GM12878 (cell line): ENCODE results near the gene LTBP3. TPM values are rescaled to one million over a fixed set of nuclear protein-coding genes. Genes with fewer than 3 reads are reported as not detected.

Experiments
- ATAC-seq: fragments of 200-7000 bp; cut with Tn5 transposase; 3 replicates; pipeline ENCODE4 v1.9.1; 2020; ENCODE audit warnings: mild to moderate bottlenecking, moderate library complexity
- BruUV-seq: library from RNA; stranded (reverse); fragments of 400-500 nt; replicated peaks from 2 replicates; lab custom pipeline; 2021; lab: Mats Ljungman, UMichigan
- CTCF ChIA-PET: fragments of 300-600 bp; sonication (Branson Sonifier 250); formaldehyde crosslinking; extraction: SDS; loops from one replicate; lab custom pipeline; 2021; ENCODE audit warnings: inconsistent platforms; lab: Yijun Ruan, JAX
- POLR2A ChIA-PET: fragments of 350-600 bp; formaldehyde crosslinking; extraction: SDS; loops from one replicate; lab custom pipeline; 2021; ENCODE audit warnings: inconsistent platforms; lab: Charles Lee
- RAD21 ChIA-PET: fragments of 300-600 bp; sonication (Branson Sonifier 250); formaldehyde crosslinking; loops from one replicate; lab custom pipeline; 2023; ENCODE audit warnings: antibody characterized with exemption; ENCODE audit not compliant: unreplicated experiment; lab: Charles Lee
- SMC1A ChIA-PET: fragments of 300-600 bp; sonication (Branson Sonifier 250); formaldehyde crosslinking; loops from one replicate; lab custom pipeline; 2023; ENCODE audit not compliant: unreplicated experiment, uncharacterized antibody; lab: Charles Lee
- DNase-seq: peaks from one replicate; pipeline ENCODE4 v3.0.0-alpha.2; 2011; ENCODE audit warnings: low read depth, low spot score
- FAIRE-seq: peaks from 3 replicates; lab custom pipeline; 2011; peaks lifted over from hg19 to GRCh38; lab: Jason Lieb, UNC
- H2AFZ ChIP-seq: 2 replicates; pipeline ENCODE4 v1.6.0; 2011; ENCODE audit warnings: low read depth, low read length, control low read depth; ENCODE audit not compliant: control insufficient read depth
- H3K27ac ChIP-seq: 2 replicates; pipeline ENCODE4 v1.5.1; 2011; ENCODE audit warnings: control low read depth; ENCODE audit not compliant: control insufficient read depth, insufficient read depth
- H3K27me3 ChIP-seq, 2 experiments: replicated peaks in 1 of 2; 2 replicates each; pipeline versions ENCODE4 v1.6.0 to v1.6.1; 2011; ENCODE audit warnings: low read length in 1 of 2; ENCODE audit not compliant: control insufficient read depth in 2 of 2, insufficient read depth in 2 of 2
- H3K36me3 ChIP-seq, 2 experiments: 2 replicates each; pipeline ENCODE4 v1.5.1; 2011; ENCODE audit warnings: low read length in 1 of 2; ENCODE audit not compliant: control insufficient read depth in 2 of 2, insufficient read depth in 2 of 2
- H3K4me1 ChIP-seq: 2 replicates; pipeline ENCODE4 v1.6.1; 2011; ENCODE audit warnings: mild to moderate bottlenecking, low read length, moderate library complexity, mixed read lengths; ENCODE audit not compliant: control insufficient read depth, insufficient read depth
- H3K4me2 ChIP-seq: 2 replicates; pipeline ENCODE4 v1.6.0; 2011; ENCODE audit warnings: control low read depth; ENCODE audit not compliant: control insufficient read depth, insufficient read depth
- H3K4me3 ChIP-seq: fragments of 200-600 bp; sonication (generic); 2 replicates; pipeline ENCODE4 v1.5.1; 2016
- H3K79me2 ChIP-seq: 2 replicates; pipeline ENCODE4 v1.6.0; 2011; ENCODE audit warnings: low read length; ENCODE audit not compliant: control insufficient read depth, insufficient read depth
- H3K9ac ChIP-seq: 2 replicates; pipeline ENCODE4 v1.8.0; 2011; ENCODE audit warnings: low read length, control low read depth, mixed read lengths; ENCODE audit not compliant: control insufficient read depth, insufficient read depth
- H3K9me3 ChIP-seq: replicated peaks from 3 replicates; pipeline ENCODE4 v1.5.1; 2011; ENCODE audit warnings: mild to moderate bottlenecking, low read length; ENCODE audit not compliant: control insufficient read depth, insufficient read depth
- H4K20me1 ChIP-seq: 2 replicates; pipeline ENCODE4 v1.6.0; 2011; ENCODE audit not compliant: control insufficient read depth, insufficient read depth
- ASH2L ChIP-seq: fragments of 300-600, 200-600 bp; sonication (generic); IDR thresholded peaks from 2 replicates; pipeline ENCODE4 v1.6.1; 2017; ENCODE audit warnings: low read depth, mild to moderate bottlenecking, borderline replicate concordance
- HCFC1 ChIP-seq: fragments of 150-350 bp; IDR thresholded peaks from 2 replicates; pipeline ENCODE4 v1.6.1; 2014; ENCODE audit warnings: low read length
- HDAC2 ChIP-seq: fragments of 200-600 bp; sonication (generic); IDR thresholded peaks from 2 replicates; pipeline ENCODE4 v1.6.1; 2017
- IKZF1 ChIP-seq: fragments of 450-650 bp; conservative IDR thresholded peaks from 2 replicates; pipeline ENCODE4 v1.6.1; 2017; ENCODE audit warnings: antibody characterized with exemption, mild to moderate bottlenecking
- MTA3 ChIP-seq: IDR thresholded peaks from 2 replicates; pipeline ENCODE4 v1.6.1; 2012; ENCODE audit warnings: low read length, inconsistent platforms, borderline replicate concordance
- PAX5 ChIP-seq: IDR thresholded peaks from 2 replicates; pipeline ENCODE4 v1.6.1; 2011; ENCODE audit warnings: low read depth, low read length, borderline replicate concordance
- RAD21 ChIP-seq: IDR thresholded peaks from 2 replicates; pipeline ENCODE4 v1.6.1; 2011; ENCODE audit warnings: mild to moderate bottlenecking, low read depth, low read length, moderate library complexity; ENCODE audit not compliant: insufficient read depth
- SMC3 ChIP-seq: IDR thresholded peaks from 2 replicates; pipeline ENCODE4 v1.6.1; 2011; ENCODE audit warnings: low read length, improper control_type of control experiment, borderline replicate concordance
- WGBS: methylation state at CpG from one replicate; pipeline ENCODE4 v1.1.6; 2016; ENCODE audit warnings: low lambda C conversion rate; ENCODE audit not compliant: insufficient replicate concordance, insufficient coverage; ENCODE audit errors: missing lambda C conversion rate; 5-methylcytosine and 5-hydroxymethylcytosine counted together
- in situ Hi-C: fragments of 300-500 bp; cut with MboI; formaldehyde crosslinking; loops from 9 replicates; pipeline ENCODE4 v1.14.3; 2018; ENCODE audit warnings: mixed read lengths
- intact Hi-C: fragments of 100-400 bp; cut with micrococcal nuclease; formaldehyde crosslinking; loops from one replicate; pipeline ENCODE4 v1.14.2; 2022; ENCODE audit not compliant: unreplicated experiment
- polyA plus RNA-seq, 11 experiments: library from polyadenylated mRNA; depleted of rRNA in 4 of 11; unstranded in 6 of 11; stranded (reverse) in 5 of 11; fragments of >200 nt; fragmentation: Nextera tagmentation in 4 of 11; fragmentation: Illumina TruSeq in 1 of 11; extraction: Ambion mirVana in 4 of 11; extraction: Trizol in 1 of 11; gene quantifications; 1 replicate in 1 of 11; 2 replicates in 10 of 11; pipeline versions ENCODE4 v1.2.1 to v1.2.3, GENCODE V29; 2011 to 2016; ENCODE audit warnings: inconsistent platforms in 2 of 11, missing spikeins in 2 of 11, low read depth in 1 of 11
- total RNA-seq, 4 experiments: library from RNA; depleted of rRNA in 3 of 4; stranded (reverse); fragments of >200 nt in 3 of 4; fragmentation: Illumina TruSeq in 1 of 4; extraction: Trizol in 1 of 4; gene quantifications; 2 replicates each; pipeline versions ENCODE4 v1.2.1 to v1.2.3, GENCODE V29; 2013 to 2021
- TF ChIP-seq, protein P1 (sequence below): IDR thresholded peaks from 2 replicates; pipeline ENCODE4 v1.6.1; 2011; ENCODE audit warnings: borderline replicate concordance, low read depth, mild to moderate bottlenecking, moderate library complexity, mixed read lengths, low read length; ENCODE audit not compliant: insufficient read depth; ENCODE audit errors: extremely low read length
- TF ChIP-seq, protein P2 (sequence below): fragments of 450-650 bp; formaldehyde crosslinking; IDR thresholded peaks from 2 replicates; pipeline ENCODE4 v1.4.0; 2020; ENCODE audit warnings: mild to moderate bottlenecking, moderate library complexity

The LTBP3 gene
- total and polyA plus RNA-seq, 10 of the 15 experiments (the other 5 are each of a cell fraction or from before 2014, with no cell fraction given), result 2.2 to 12.2 (median 6.2) TPM; not detected in 2

DNA sequence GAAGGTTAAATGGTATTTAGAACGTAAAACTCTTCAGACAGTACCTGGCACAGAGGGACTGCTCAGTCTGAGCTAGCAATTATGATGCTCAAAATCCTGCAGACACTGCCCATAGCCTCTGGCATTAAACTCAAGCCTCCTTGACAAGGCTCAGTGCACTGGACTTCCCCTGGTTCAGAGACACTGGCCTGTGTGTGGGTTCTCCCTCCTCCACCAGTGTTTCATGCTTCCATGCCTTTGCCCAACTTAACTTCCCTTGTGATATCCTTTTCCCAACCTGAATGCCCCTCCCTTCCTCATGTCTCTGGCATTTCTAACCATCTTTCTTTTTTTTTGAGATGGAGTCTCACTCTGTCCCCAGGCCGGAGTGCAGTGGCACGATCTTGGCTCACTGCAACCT is 9.1 kb downstream of the LTBP3 start:
- in situ Hi-C loops (no loop called here), intact Hi-C loops (no loop called here)
- no peak for ATAC-seq
- peaks cover 24% of the 10 kb centered on the region for H3K4me1 ChIP-seq
- no TSS peak for BruUV-seq
- no peak for TF ChIP-seq RAD21
- TF ChIP-seq IKZF1, result 0 out of 2 replicates have a peak, but pooled peaks have one; percentile 23
- TF ChIP-seq PAX5, result 0 out of 2 replicates have a peak, but pooled peaks have one; percentile 6
- H3K79me2 ChIP-seq, result no peaks in the 10 kb centered on the region
- 62% methylated on average over 3 of the region's 3 CpGs for WGBS
- CTCF ChIA-PET, result interaction anchor here (0.9 to 4.7 kb wide), 3 partner anchors 8 to 231 kb away, joined by 3 to 29 read pairs (median 3); no protein-coding TSS in a partner anchor
- POLR2A ChIA-PET, result interaction anchor here (0.6 to 1.1 kb wide), 2 partner anchors 16 to 27 kb away, joined by 3 read pairs; partner anchors contain the start of gene EHBP1L1
- no peaks in the 10 kb centered on the region for H3K9me3 ChIP-seq
- peak; percentile 27 for FAIRE-seq
- no peaks in the 10 kb centered on the region for H3K27me3 ChIP-seq
- no peak overlapping the region for H3K4me2 ChIP-seq
- no peak for DNase-seq
- RAD21 ChIA-PET, result interaction anchor here (1.6 kb wide), 1 partner anchor 8 kb away, joined by 5 read pairs; no protein-coding TSS in a partner anchor
- no peak overlapping the region for H3K9ac ChIP-seq
- H3K4me3 ChIP-seq, result no peak overlapping the region
- no peak overlapping the region for H2AFZ ChIP-seq
- H4K20me1 ChIP-seq, result no peaks in the 10 kb centered on the region
- H3K36me3 ChIP-seq, result no peaks in the 10 kb centered on the region
- SMC1A ChIA-PET, result no interaction called here
- H3K27ac ChIP-seq, result no peak overlapping the region

DNA sequence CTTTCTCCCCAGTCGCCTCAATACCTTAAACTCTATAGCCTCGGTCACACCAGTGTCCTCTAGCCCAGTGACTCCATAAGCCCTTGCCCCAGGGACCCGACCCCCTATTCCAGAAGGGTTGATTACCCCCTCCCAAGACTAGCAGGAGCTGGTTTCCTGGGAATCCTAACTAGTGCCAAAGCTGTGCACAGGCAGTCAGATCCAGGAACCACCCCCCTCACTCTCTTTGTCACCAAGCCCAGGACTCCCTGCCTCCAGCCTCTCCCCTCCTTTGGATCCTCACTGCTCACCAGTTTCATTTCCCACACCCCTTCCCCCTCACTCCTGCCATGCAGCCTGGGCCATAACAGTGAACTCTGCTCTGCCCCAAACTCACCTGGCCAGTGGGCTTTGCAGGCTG is 9.8 kb downstream of the LTBP3 start:
- H3K4me2 ChIP-seq, result no peak overlapping the region
- no peak for DNase-seq
- ChIA-PET CTCF (interaction anchor here (1.2 to 4.7 kb wide), 2 partner anchors 7 to 41 kb away, joined by 3 to 29 read pairs; no protein-coding TSS in a partner anchor), POLR2A (interaction anchor here (0.6 kb wide), 1 partner anchor 14 kb away, joined by 8 read pairs; no protein-coding TSS in a partner anchor), SMC1A (no interaction called here), RAD21 (interaction anchor here (1.6 kb wide), 1 partner anchor 8 kb away, joined by 5 read pairs; no protein-coding TSS in a partner anchor)
- no TSS peak for BruUV-seq
- 19% methylated on average over 3 of the region's 3 CpGs for WGBS
- intact Hi-C loops (no loop called here), in situ Hi-C loops (no loop called here)
- FAIRE-seq, result no peak
- H3K9me3 ChIP-seq, result no peaks in the 10 kb centered on the region
- H3K79me2 ChIP-seq, result no peaks in the 10 kb centered on the region
- no peaks in the 10 kb centered on the region for H3K36me3 ChIP-seq
- no peaks in the 10 kb centered on the region for H4K20me1 ChIP-seq
- H3K4me1 ChIP-seq, result peaks cover 24% of the 10 kb centered on the region
- no peaks in the 10 kb centered on the region for H3K27me3 ChIP-seq
- H2AFZ ChIP-seq, result no peak overlapping the region
- H3K4me3 ChIP-seq, result no peak overlapping the region
- no peak overlapping the region for H3K27ac ChIP-seq
- no peak for ATAC-seq
- H3K9ac ChIP-seq, result no peak overlapping the region
- TF ChIP-seq HCFC1 (no peak), HDAC2 (no peak), MTA3 (no peak), SMC3 (no peak), ASH2L (no peak)
- TF ChIP-seq, protein P1, sequence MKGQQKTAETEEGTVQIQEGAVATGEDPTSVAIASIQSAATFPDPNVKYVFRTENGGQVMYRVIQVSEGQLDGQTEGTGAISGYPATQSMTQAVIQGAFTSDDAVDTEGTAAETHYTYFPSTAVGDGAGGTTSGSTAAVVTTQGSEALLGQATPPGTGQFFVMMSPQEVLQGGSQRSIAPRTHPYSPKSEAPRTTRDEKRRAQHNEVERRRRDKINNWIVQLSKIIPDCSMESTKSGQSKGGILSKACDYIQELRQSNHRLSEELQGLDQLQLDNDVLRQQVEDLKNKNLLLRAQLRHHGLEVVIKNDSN, result no peak
- TF ChIP-seq, protein P2, sequence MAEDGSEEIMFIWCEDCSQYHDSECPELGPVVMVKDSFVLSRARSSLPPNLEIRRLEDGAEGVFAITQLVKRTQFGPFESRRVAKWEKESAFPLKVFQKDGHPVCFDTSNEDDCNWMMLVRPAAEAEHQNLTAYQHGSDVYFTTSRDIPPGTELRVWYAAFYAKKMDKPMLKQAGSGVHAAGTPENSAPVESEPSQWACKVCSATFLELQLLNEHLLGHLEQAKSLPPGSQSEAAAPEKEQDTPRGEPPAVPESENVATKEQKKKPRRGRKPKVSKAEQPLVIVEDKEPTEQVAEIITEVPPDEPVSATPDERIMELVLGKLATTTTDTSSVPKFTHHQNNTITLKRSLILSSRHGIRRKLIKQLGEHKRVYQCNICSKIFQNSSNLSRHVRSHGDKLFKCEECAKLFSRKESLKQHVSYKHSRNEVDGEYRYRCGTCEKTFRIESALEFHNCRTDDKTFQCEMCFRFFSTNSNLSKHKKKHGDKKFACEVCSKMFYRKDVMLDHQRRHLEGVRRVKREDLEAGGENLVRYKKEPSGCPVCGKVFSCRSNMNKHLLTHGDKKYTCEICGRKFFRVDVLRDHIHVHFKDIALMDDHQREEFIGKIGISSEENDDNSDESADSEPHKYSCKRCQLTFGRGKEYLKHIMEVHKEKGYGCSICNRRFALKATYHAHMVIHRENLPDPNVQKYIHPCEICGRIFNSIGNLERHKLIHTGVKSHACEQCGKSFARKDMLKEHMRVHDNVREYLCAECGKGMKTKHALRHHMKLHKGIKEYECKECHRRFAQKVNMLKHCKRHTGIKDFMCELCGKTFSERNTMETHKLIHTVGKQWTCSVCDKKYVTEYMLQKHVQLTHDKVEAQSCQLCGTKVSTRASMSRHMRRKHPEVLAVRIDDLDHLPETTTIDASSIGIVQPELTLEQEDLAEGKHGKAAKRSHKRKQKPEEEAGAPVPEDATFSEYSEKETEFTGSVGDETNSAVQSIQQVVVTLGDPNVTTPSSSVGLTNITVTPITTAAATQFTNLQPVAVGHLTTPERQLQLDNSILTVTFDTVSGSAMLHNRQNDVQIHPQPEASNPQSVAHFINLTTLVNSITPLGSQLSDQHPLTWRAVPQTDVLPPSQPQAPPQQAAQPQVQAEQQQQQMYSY, result no peak
